A673 (cell line): Measurements from ENCODE around the gene SPATA13. TPM values are rescaled to one million over a fixed set of nuclear protein-coding genes. Genes with fewer than 3 reads are reported as not detected.

ENCODE experiments used
- BruUV-seq: library from RNA; stranded (reverse); fragments of 400-500 nt; replicated peaks from 2 replicates; lab custom pipeline; 2021; lab: Mats Ljungman, UMichigan
- CTCF ChIA-PET: fragments of 300-600 bp; sonication (Branson Sonifier 250); formaldehyde crosslinking; loops from one replicate; lab custom pipeline; 2022; ENCODE audit warnings: antibody characterized with exemption; lab: Charles Lee
- POLR2A ChIA-PET: fragments of 300-600 bp; sonication (Branson Sonifier 250); formaldehyde crosslinking; loops from one replicate; lab custom pipeline; 2022; ENCODE audit warnings: antibody characterized with exemption; ENCODE audit not compliant: low non-redundant PET; lab: Charles Lee
- DNase-seq: peaks from one replicate; pipeline ENCODE4 v3.0.0-alpha.2; 2015; ENCODE audit warnings: low spot score
- H3K27ac ChIP-seq: fragments of 200-600 bp; sonication (generic); 2 replicates; pipeline ENCODE4 v1.5.1; 2016; ENCODE audit warnings: mixed run types, low read depth, mild to moderate bottlenecking, mixed read lengths, antibody characterized with exemption, low read length; ENCODE audit not compliant: poor library complexity, severe bottlenecking
- H3K27me3 ChIP-seq: fragments of 200-600 bp; sonication (generic); replicated peaks from 2 replicates; pipeline ENCODE4 v1.6.1; 2017; ENCODE audit warnings: mixed run types, low read depth, mild to moderate bottlenecking, mixed read lengths, antibody characterized with exemption, low read length; ENCODE audit not compliant: insufficient read depth, poor library complexity
- H3K36me3 ChIP-seq: fragments of 200-600 bp; sonication (generic); 2 replicates; pipeline ENCODE4 v1.6.1; 2016; ENCODE audit warnings: mixed run types, mild to moderate bottlenecking, mixed read lengths, antibody characterized with exemption, low read length; ENCODE audit not compliant: insufficient read depth, poor library complexity, severe bottlenecking
- H3K4me1 ChIP-seq: fragments of 200-600 bp; sonication (generic); 2 replicates; pipeline ENCODE4 v1.6.1; 2017; ENCODE audit warnings: mixed run types, mild to moderate bottlenecking, mixed read lengths, antibody characterized with exemption, low read length; ENCODE audit not compliant: insufficient read depth, poor library complexity, severe bottlenecking
- H3K4me3 ChIP-seq: fragments of 200-600 bp; sonication (generic); 2 replicates; pipeline ENCODE4 v1.5.1; 2016; ENCODE audit warnings: low read depth, mixed run types, mild to moderate bottlenecking, mixed read lengths, low read length; ENCODE audit not compliant: poor library complexity, severe bottlenecking
- H3K9me3 ChIP-seq: fragments of 200-600 bp; sonication (generic); 2 replicates; pipeline ENCODE4 v1.6.1; 2016; ENCODE audit warnings: mixed run types, low read depth, mild to moderate bottlenecking, mixed read lengths, antibody characterized with exemption, low read length; ENCODE audit not compliant: poor library complexity, severe bottlenecking
- EZH2 ChIP-seq: fragments of 200-600 bp; sonication (generic); IDR thresholded peaks from 2 replicates; pipeline ENCODE4 v1.6.1; 2017; ENCODE audit warnings: borderline replicate concordance, low read depth, mild to moderate bottlenecking, mixed read lengths, antibody characterized with exemption, low read length; ENCODE audit not compliant: poor library complexity, severe bottlenecking
- intact Hi-C: fragments of 100-400 bp; cut with micrococcal nuclease; formaldehyde crosslinking; loops from one replicate; pipeline ENCODE4 v1.10.0; 2022; ENCODE audit not compliant: unreplicated experiment
- total RNA-seq: library from RNA; stranded (reverse); gene quantifications from 2 replicates; pipeline ENCODE4 v1.2.3, GENCODE V29; 2021
- TF ChIP-seq, protein P1 (sequence below): fragments of 300-800, 200-600 bp; sonication (generic); conservative IDR thresholded peaks from 2 replicates; pipeline ENCODE4 v1.5.1; 2017; ENCODE audit warnings: low read depth, mild to moderate bottlenecking, antibody characterized with exemption, low read length, moderate library complexity, mixed read lengths

Gene SPATA13
- total RNA-seq, 1 experiment from 2014 or later: 58.2 TPM

DNA sequence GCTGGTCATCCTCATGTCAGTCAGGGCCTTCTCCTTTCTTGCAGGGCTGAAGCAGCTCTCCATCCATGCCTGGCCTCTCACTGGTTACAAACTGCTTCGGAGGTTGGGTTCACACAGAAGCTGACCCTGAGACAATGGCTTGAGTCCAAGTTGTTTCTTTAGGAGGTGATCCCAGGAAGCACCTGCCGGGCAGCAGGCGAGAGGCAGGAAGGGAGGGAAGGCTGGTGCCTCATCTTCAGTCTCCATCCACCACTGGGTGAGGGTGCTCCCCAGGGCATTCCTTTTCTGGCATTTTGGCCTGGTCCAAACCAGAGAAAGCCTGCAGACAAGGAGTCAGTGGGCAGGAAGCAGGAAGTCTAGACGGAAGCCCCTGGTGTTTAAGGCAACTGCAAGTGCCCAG, 17.6 kb upstream of the SPATA13 start:
- TF ChIP-seq EZH2: no peak
- TF ChIP-seq, protein P1, sequence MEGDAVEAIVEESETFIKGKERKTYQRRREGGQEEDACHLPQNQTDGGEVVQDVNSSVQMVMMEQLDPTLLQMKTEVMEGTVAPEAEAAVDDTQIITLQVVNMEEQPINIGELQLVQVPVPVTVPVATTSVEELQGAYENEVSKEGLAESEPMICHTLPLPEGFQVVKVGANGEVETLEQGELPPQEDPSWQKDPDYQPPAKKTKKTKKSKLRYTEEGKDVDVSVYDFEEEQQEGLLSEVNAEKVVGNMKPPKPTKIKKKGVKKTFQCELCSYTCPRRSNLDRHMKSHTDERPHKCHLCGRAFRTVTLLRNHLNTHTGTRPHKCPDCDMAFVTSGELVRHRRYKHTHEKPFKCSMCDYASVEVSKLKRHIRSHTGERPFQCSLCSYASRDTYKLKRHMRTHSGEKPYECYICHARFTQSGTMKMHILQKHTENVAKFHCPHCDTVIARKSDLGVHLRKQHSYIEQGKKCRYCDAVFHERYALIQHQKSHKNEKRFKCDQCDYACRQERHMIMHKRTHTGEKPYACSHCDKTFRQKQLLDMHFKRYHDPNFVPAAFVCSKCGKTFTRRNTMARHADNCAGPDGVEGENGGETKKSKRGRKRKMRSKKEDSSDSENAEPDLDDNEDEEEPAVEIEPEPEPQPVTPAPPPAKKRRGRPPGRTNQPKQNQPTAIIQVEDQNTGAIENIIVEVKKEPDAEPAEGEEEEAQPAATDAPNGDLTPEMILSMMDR: no peak
- Histone ChIP-seq H3K36me3 (no peaks in the 10 kb centered on the region), H3K4me3 (no peak overlapping the region), H3K27ac (no peak overlapping the region), H3K27me3 (no peaks in the 10 kb centered on the region), H3K4me1 (no peaks in the 10 kb centered on the region), H3K9me3 (no peaks in the 10 kb centered on the region)
- no peak for DNase-seq
- CTCF ChIA-PET: no interaction called here
- intact Hi-C loops: no loop called here
- POLR2A ChIA-PET: no interaction called here
- BruUV-seq: no TSS peak

DNA sequence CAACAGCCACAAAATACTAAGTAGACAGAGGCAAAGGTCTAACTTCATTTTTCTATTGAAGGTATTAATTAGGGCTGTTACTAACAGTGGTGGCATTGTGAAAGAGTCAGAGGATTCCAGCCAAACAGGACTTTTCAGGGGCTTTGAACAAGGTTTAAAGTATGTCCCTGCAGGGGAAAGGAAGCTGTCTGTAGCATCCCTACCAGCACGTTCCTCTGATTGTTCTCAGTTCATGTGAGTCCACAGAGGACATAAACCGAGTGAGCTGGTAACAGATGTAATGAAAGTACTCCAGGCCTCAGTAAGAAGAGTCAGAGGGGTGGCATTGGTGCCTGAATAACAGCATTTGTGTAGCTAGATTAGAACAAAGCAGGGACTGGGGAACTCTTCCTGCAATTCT, 15.3 kb upstream of the SPATA13 start:
- ChIA-PET POLR2A (no interaction called here), CTCF (no interaction called here)
- TF ChIP-seq EZH2: no peak
- TF ChIP-seq, protein P1: no peak
- intact Hi-C loops: no loop called here
- Histone ChIP-seq H3K36me3 (no peaks in the 10 kb centered on the region), H3K4me1 (no peaks in the 10 kb centered on the region), H3K27me3 (no peaks in the 10 kb centered on the region), H3K4me3 (no peak overlapping the region), H3K27ac (no peak overlapping the region), H3K9me3 (no peaks in the 10 kb centered on the region)
- no peak for DNase-seq
- no TSS peak for BruUV-seq

DNA sequence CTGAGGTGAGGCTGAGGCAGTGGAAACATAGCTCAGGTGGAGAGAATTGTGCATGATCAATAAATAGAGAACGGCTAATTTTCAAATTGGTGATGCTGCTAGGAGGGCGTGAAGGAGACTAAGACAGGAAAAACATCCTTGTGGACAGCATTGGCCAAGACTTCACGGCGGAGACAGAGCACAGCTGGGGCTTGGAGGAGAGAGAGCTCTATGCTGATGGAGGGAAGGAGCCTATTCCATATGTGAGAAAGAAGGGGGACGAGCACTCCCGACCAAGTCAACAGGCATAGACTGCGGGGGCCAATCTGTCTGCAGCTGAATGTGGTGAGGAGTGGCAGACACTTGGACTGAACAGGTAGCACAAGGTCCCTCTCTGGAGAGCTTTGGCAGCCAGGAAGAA, 14.8 kb upstream of the SPATA13 start:
- TF ChIP-seq, protein P1: no peak
- TF ChIP-seq EZH2: no peak
- no peaks in the 10 kb centered on the region for H3K9me3 ChIP-seq
- intact Hi-C loops: no loop called here
- H3K4me1 ChIP-seq: no peaks in the 10 kb centered on the region
- ChIA-PET POLR2A (no interaction called here), CTCF (no interaction called here)
- H3K36me3 ChIP-seq: no peaks in the 10 kb centered on the region
- no peak overlapping the region for H3K27ac ChIP-seq
- no TSS peak for BruUV-seq
- no peaks in the 10 kb centered on the region for H3K27me3 ChIP-seq
- H3K4me3 ChIP-seq: no peak overlapping the region
- DNase-seq: no peak
